ENCODE results near the gene GGTLC3.
"Not testable (repeated sequence)": the region's sequence is repeated elsewhere in the genome, so short reads cannot be mapped to it uniquely, and the experiment has no call there.

GGTLC3 gene

GRCh38 chr22:18512378-18512777 is 5.6 kb downstream of the GGTLC3 start:
- not testable (repeated sequence) for DNase-seq

- not testable (repeated sequence) for DNase-seq
These were observed 6.6 kb downstream of the GGTLC3 start for GRCh38 chr22:18511327-18511726.

GRCh38 chr22:18496227-18496626 is 21.7 kb downstream of the GGTLC3 start:
- not testable (repeated sequence) for DNase-seq
